IMR-90 (cell line): Measurements from ENCODE around the gene KRTAP29-1. TPM values are rescaled to one million over a fixed set of nuclear protein-coding genes. Genes with fewer than 3 reads are reported as not detected.

Experiments used
- ATAC-seq: fragments of 200-7000 bp; cut with Tn5 transposase; 2 replicates; pipeline ENCODE4 v1.9.1; 2020; ENCODE audit warnings: low read depth, mild to moderate bottlenecking, moderate library complexity
- BruUV-seq: library from RNA; stranded (reverse); fragments of 400-500 nt; replicated peaks from 2 replicates; lab custom pipeline; 2021; lab: Mats Ljungman, UMichigan
- CTCF ChIA-PET: fragments of 300-600 bp; formaldehyde crosslinking; extraction: SDS; loops from one replicate; lab custom pipeline; 2021; ENCODE audit warnings: antibody characterized with exemption; lab: Yijun Ruan, JAX
- POLR2A ChIA-PET: fragments of 300-600 bp; sonication (Branson Sonifier 250); formaldehyde crosslinking; loops from one replicate; lab custom pipeline; 2022; ENCODE audit warnings: antibody characterized with exemption; ENCODE audit not compliant: unreplicated experiment; lab: Charles Lee
- DNase-seq: peaks from one replicate; pipeline ENCODE4 v3.0.0; 2013
- H2AFZ ChIP-seq: replicated peaks from 2 replicates; pipeline ENCODE3; 2013; ENCODE audit warnings: low read length, mild to moderate bottlenecking; ENCODE audit not compliant: poor library complexity
- H2AK5ac ChIP-seq: 2 replicates; pipeline ENCODE4 v1.6.1; 2013; ENCODE audit warnings: low read depth, low read length, inconsistent platforms
- H2AK9ac ChIP-seq: replicated peaks from 2 replicates; pipeline ENCODE3; 2013; ENCODE audit warnings: mild to moderate bottlenecking, low read depth, low read length, moderate library complexity; ENCODE audit not compliant: poor library complexity
- H2BK120ac ChIP-seq: 2 replicates; pipeline ENCODE4 v1.6.1; 2013; ENCODE audit warnings: low read depth, low read length, inconsistent platforms
- H2BK15ac ChIP-seq: 3 replicates; pipeline ENCODE4 v1.6.1; 2013; ENCODE audit warnings: low read depth, low read length, inconsistent platforms
- H2BK20ac ChIP-seq: 2 replicates; pipeline ENCODE4 v1.6.1; 2013; ENCODE audit warnings: low read depth, mild to moderate bottlenecking, inconsistent platforms, low read length, moderate library complexity
- H2BK5ac ChIP-seq: 2 replicates; pipeline ENCODE4 v1.6.1; 2013; ENCODE audit warnings: mild to moderate bottlenecking, low read depth, low read length, inconsistent platforms; ENCODE audit not compliant: poor library complexity, severe bottlenecking
- H3K14ac ChIP-seq: replicated peaks from 2 replicates; pipeline ENCODE4 v1.6.1; 2013; ENCODE audit warnings: low read depth, low read length, inconsistent platforms
- H3K18ac ChIP-seq: 2 replicates; pipeline ENCODE4 v1.6.1; 2013; ENCODE audit warnings: low read depth, low read length, control low read depth
- H3K23ac ChIP-seq: 2 replicates; pipeline ENCODE4 v1.6.1; 2013; ENCODE audit warnings: low read depth, low read length, inconsistent platforms
- H3K27ac ChIP-seq: 2 replicates; pipeline ENCODE4 v1.5.1; 2013; ENCODE audit warnings: mild to moderate bottlenecking, control low read depth, low read length; ENCODE audit not compliant: insufficient read depth
- H3K27me3 ChIP-seq: 2 replicates; pipeline ENCODE4 v1.6.1; 2013; ENCODE audit warnings: low read length; ENCODE audit not compliant: control insufficient read depth, insufficient read depth
- H3K36me3 ChIP-seq: 2 replicates; pipeline ENCODE4 v1.6.1; 2013; ENCODE audit warnings: low read length, mixed read lengths; ENCODE audit not compliant: control insufficient read depth, insufficient read depth
- H3K4ac ChIP-seq: 2 replicates; pipeline ENCODE4 v1.6.1; 2013; ENCODE audit warnings: low read depth, low read length, inconsistent platforms
- H3K4me1 ChIP-seq: 2 replicates; pipeline ENCODE4 v1.6.1; 2013; ENCODE audit warnings: low read length, mixed read lengths; ENCODE audit not compliant: control insufficient read depth, insufficient read depth
- H3K4me2 ChIP-seq: 2 replicates; pipeline ENCODE4 v1.6.1; 2013; ENCODE audit warnings: low read depth, mild to moderate bottlenecking, control low read depth, low read length, moderate library complexity
- H3K4me3 ChIP-seq: 2 replicates; pipeline ENCODE4 v1.5.1; 2013; ENCODE audit warnings: low read depth, mild to moderate bottlenecking, control low read depth, low read length, moderate library complexity; ENCODE audit not compliant: insufficient read depth
- H3K56ac ChIP-seq: 2 replicates; pipeline ENCODE4 v1.6.1; 2013; ENCODE audit warnings: low read length, inconsistent platforms; ENCODE audit not compliant: insufficient read depth; ENCODE audit errors: extremely low read depth
- H3K79me1 ChIP-seq, 2 experiments: 2 replicates each; pipeline ENCODE4 v1.6.1; 2013; ENCODE audit warnings: low read length in 2 of 2, inconsistent platforms in 1 of 2, low read depth in 1 of 2
- H3K9ac ChIP-seq: 2 replicates; pipeline ENCODE4 v1.6.1; 2013; ENCODE audit warnings: low read depth, low read length, control low read depth
- H3K9me1 ChIP-seq: 2 replicates; pipeline ENCODE4 v1.6.1; 2013; ENCODE audit warnings: low read length, inconsistent platforms; ENCODE audit not compliant: insufficient read depth
- H3K9me3 ChIP-seq: 2 replicates; pipeline ENCODE4 v1.6.1; 2013; ENCODE audit warnings: low read length; ENCODE audit not compliant: control insufficient read depth, insufficient read depth
- H4K20me1 ChIP-seq: 2 replicates; pipeline ENCODE4 v1.6.1; 2013; ENCODE audit warnings: low read length, inconsistent platforms; ENCODE audit not compliant: insufficient read depth
- H4K5ac ChIP-seq: 2 replicates; pipeline ENCODE4 v1.6.1; 2013; ENCODE audit warnings: mild to moderate bottlenecking, low read depth, low read length, control low read depth
- H4K8ac ChIP-seq, 2 experiments: 2 replicates each; pipeline ENCODE4 v1.6.1; 2013; ENCODE audit warnings: low read depth in 2 of 2, low read length in 2 of 2, control low read depth in 1 of 2, inconsistent platforms in 1 of 2
- H4K91ac ChIP-seq: 2 replicates; pipeline ENCODE4 v1.6.1; 2013; ENCODE audit warnings: low read depth, low read length, inconsistent platforms; ENCODE audit not compliant: insufficient read depth
- BHLHE40 ChIP-seq: fragments of 150-350 bp; IDR thresholded peaks from 2 replicates; pipeline ENCODE4 v1.6.1; 2016; ENCODE audit warnings: mild to moderate bottlenecking, low read depth, low read length
- CEBPB ChIP-seq: IDR thresholded peaks from 2 replicates; pipeline ENCODE4 v1.6.1; 2012; ENCODE audit warnings: low read depth, low read length, improper control_type of control experiment
- CTCF ChIP-seq: conservative IDR thresholded peaks from 2 replicates; pipeline ENCODE4 v1.5.1; 2012; ENCODE audit warnings: mild to moderate bottlenecking, low read depth, low read length, improper control_type of control experiment
- ELK1 ChIP-seq: fragments of 150-350 bp; IDR thresholded peaks from 2 replicates; pipeline ENCODE4 v1.6.1; 2016; ENCODE audit warnings: low read depth, mild to moderate bottlenecking, low read length, moderate library complexity, borderline replicate concordance
- FOS ChIP-seq: fragments of 150-350 bp; IDR thresholded peaks from 2 replicates; pipeline ENCODE4 v1.6.1; 2016; ENCODE audit warnings: low read depth, low read length
- MAFK ChIP-seq: IDR thresholded peaks from 2 replicates; pipeline ENCODE4 v1.6.1; 2012; ENCODE audit warnings: low read depth, low read length, improper control_type of control experiment
- USF2 ChIP-seq: fragments of 150-350 bp; IDR thresholded peaks from 2 replicates; pipeline ENCODE4 v1.6.1; 2017; ENCODE audit warnings: mild to moderate bottlenecking, antibody characterized with exemption, low read length, low read depth
- WGBS, 2 experiments: methylation state at CpG; one replicate each; pipeline versions ENCODE4 v1.1.5 to v1.1.7; 2013; ENCODE audit warnings: missing lambda C conversion rate in 2 of 2; ENCODE audit not compliant: insufficient read length in 1 of 2; ENCODE audit errors: extremely low coverage in 2 of 2; 5-methylcytosine and 5-hydroxymethylcytosine counted together
- dilution Hi-C: fragments of 300-500 bp; cut with HindIII; formaldehyde crosslinking; loops from one replicate; pipeline ENCODE4 v1.14.3; 2018; ENCODE audit warnings: low sequenced_read_pairs; ENCODE audit not compliant: unreplicated experiment
- in situ Hi-C: fragments of 300-500 bp; cut with MboI; formaldehyde crosslinking; loops from 3 replicates; pipeline ENCODE4 v1.14.3; 2019; ENCODE audit warnings: low sequenced_read_pairs, inconsistent platforms, mixed read lengths
- intact Hi-C: fragments of 100-400 bp; cut with micrococcal nuclease; formaldehyde crosslinking; loops from 2 replicates; pipeline ENCODE4 v1.10.0; 2022
- polyA plus RNA-seq, 3 experiments: library from polyadenylated mRNA; depleted of rRNA; stranded (reverse); fragments of >200 nt; gene quantifications; 2 replicates each; pipeline ENCODE4 v1.2.3, GENCODE V29; 2012; ENCODE audit warnings: low replicate concordance in 1 of 3
- total RNA-seq: library from RNA; depleted of rRNA; stranded (reverse); fragments of >200 nt; gene quantifications from 2 replicates; pipeline ENCODE4 v1.2.3, GENCODE V29; 2012

The KRTAP29-1 gene
- total and polyA plus RNA-seq, 2 of the 4 experiments (the other 2 are of a cell fraction): not detected

GRCh38 chr17:41339571-41340172 is 37.0 kb upstream of the KRTAP29-1 start:
- Histone ChIP-seq H2BK20ac (peak overlapping the region; percentile 13), H3K27ac (no peak overlapping the region), H2AFZ (no peak overlapping the region), H3K23ac (no peak overlapping the region), H3K79me1 (no peaks in the 10 kb centered on the region), H3K18ac (peak overlapping the region; percentile 63; the same call in 1 of the 2 replicates), H3K4me3 (no peak overlapping the region), H4K20me1 (no peaks in the 10 kb centered on the region), H2BK5ac (no peak overlapping the region), H4K5ac (peak overlapping the region; percentile 54), H3K4me2 (no peak overlapping the region), H3K56ac (no peak overlapping the region), H3K9ac (no peak overlapping the region), H3K14ac (peak overlapping the region; percentile 28; the same call in 1 of the 2 replicates), H3K4ac (no peak overlapping the region), H2AK9ac (no peak overlapping the region), H3K9me3 (peaks cover 7% of the 10 kb centered on the region), H3K9me1 (no peaks in the 10 kb centered on the region), H2BK120ac (no peak overlapping the region), H4K91ac (peak overlapping the region; percentile 40; the same call in 1 of the 2 replicates), H3K27me3 (peaks cover 3% of the 10 kb centered on the region), H2BK15ac (no peak overlapping the region), H3K36me3 (no peaks in the 10 kb centered on the region), H3K4me1 (peaks cover 6% of the 10 kb centered on the region), H2AK5ac (no peak overlapping the region), H4K8ac (0 out of 4 replicates have a peak overlapping the region, but pooled peaks of 1 of the 2 experiments have one; percentile 6)
- ATAC-seq (no peak; the same call in 1 of the 2 replicates), DNase-seq (no peak)
- in situ Hi-C loops (no loop called here), dilution Hi-C loops (no loop called here), intact Hi-C loops (no loop called here)
- 13% methylated on average over 1 of the region's 2 CpGs; no CpG with 5 or more reads in 1 of the 2 experiments for WGBS, 2 experiments
- ChIA-PET POLR2A (no interaction called here), CTCF (interaction anchor here (1.2 kb wide), 1 partner anchor 10 kb away, joined by 5 read pairs; no protein-coding TSS in a partner anchor)
- no TSS peak for BruUV-seq
- no peak for TF ChIP-seq FOS
- TF ChIP-seq BHLHE40: no peak
- TF ChIP-seq CTCF: no peak
- no peak for TF ChIP-seq USF2
- TF ChIP-seq CEBPB: no peak
- no peak for TF ChIP-seq MAFK
- TF ChIP-seq ELK1: no peak
